KMS-11 (cell line): ENCODE measurements around the gene GKN2.

ENCODE experiments used
- H2AFZ ChIP-seq: fragments of 200-600 bp; sonication (generic); 2 replicates; pipeline ENCODE4 v1.6.1; 2016; ENCODE audit warnings: antibody characterized with exemption, mixed run types, low read depth
- H3K27ac ChIP-seq: fragments of 200-600 bp; sonication (generic); 2 replicates; pipeline ENCODE4 v1.6.1; 2016; ENCODE audit warnings: mild to moderate bottlenecking, mixed run types
- H3K27me3 ChIP-seq: fragments of 200-600 bp; sonication (generic); 2 replicates; pipeline ENCODE4 v1.6.1; 2017; ENCODE audit warnings: mild to moderate bottlenecking, low read depth, mixed run types, moderate library complexity; ENCODE audit not compliant: insufficient read depth
- H3K36me3 ChIP-seq: fragments of 200-600 bp; sonication (generic); 2 replicates; pipeline ENCODE4 v1.6.1; 2017; ENCODE audit warnings: mild to moderate bottlenecking, mixed run types; ENCODE audit not compliant: insufficient read depth
- H3K4me1 ChIP-seq: fragments of 200-600 bp; sonication (generic); 2 replicates; pipeline ENCODE4 v1.6.1; 2016; ENCODE audit warnings: mild to moderate bottlenecking, low read depth, mixed run types; ENCODE audit not compliant: poor library complexity, severe bottlenecking
- H3K4me2 ChIP-seq: fragments of 200-600 bp; sonication (generic); 2 replicates; pipeline ENCODE4 v1.7.0; 2016; ENCODE audit warnings: mild to moderate bottlenecking, mixed run types
- H3K4me3 ChIP-seq: fragments of 200-600 bp; sonication (generic); IDR thresholded peaks from 2 replicates; pipeline ENCODE4 v1.6.1; 2017; ENCODE audit warnings: low read depth, low read length, mixed read lengths; ENCODE audit not compliant: insufficient read depth
- H3K79me2 ChIP-seq: fragments of 200-600 bp; sonication (generic); 2 replicates; pipeline ENCODE4 v1.6.1; 2016; ENCODE audit warnings: low read depth, mixed run types; ENCODE audit not compliant: insufficient read depth
- H3K9ac ChIP-seq: fragments of 200-600 bp; sonication (generic); 2 replicates; pipeline ENCODE4 v1.6.1; 2016; ENCODE audit warnings: mild to moderate bottlenecking, mixed run types
- H4K20me1 ChIP-seq: fragments of 200-600 bp; sonication (generic); 2 replicates; pipeline ENCODE4 v1.6.1; 2016; ENCODE audit warnings: mild to moderate bottlenecking, mixed run types; ENCODE audit not compliant: insufficient read depth
- TF ChIP-seq, protein P1 (sequence below): fragments of 200-600 bp; sonication (generic); conservative IDR thresholded peaks from 2 replicates; pipeline ENCODE4 v1.6.1; 2017; ENCODE audit warnings: low read depth, mild to moderate bottlenecking, antibody characterized with exemption, low read length, moderate library complexity, mixed read lengths

The GKN2 gene

DNA sequence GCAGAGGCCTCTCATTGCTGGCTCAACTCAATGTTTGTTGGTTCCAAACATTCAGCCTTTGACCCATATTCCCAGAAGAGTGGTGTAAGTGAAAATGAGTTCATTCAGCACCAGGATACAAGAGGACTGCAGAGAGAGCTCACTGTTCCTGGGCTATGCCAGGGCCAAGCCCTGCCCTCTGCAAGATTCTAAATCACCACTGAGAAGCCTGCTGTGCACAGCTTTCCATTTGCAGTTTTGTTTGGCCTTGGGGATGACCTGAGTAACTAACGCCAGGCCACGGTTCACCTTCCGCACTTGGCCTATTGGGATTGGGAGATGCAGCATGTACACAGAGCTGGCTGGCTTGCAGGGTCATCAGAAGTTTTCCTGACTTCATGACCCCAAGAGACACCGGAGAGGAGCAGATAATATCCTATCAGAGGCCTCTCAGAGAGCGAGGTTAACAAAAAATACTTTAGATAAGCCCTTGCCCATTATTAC, 34.4 kb upstream of the GKN2 start:
- no peaks in the 10 kb centered on the region for H3K4me1 ChIP-seq
- no peaks in the 10 kb centered on the region for H4K20me1 ChIP-seq
- H3K79me2 ChIP-seq, result no peaks in the 10 kb centered on the region
- H2AFZ ChIP-seq, result no peak overlapping the region
- H3K4me3 ChIP-seq, result no peak overlapping the region
- H3K9ac ChIP-seq, result no peak overlapping the region
- no peaks in the 10 kb centered on the region for H3K27me3 ChIP-seq
- H3K36me3 ChIP-seq, result no peaks in the 10 kb centered on the region
- no peak overlapping the region for H3K4me2 ChIP-seq
- no peak overlapping the region for H3K27ac ChIP-seq
- TF ChIP-seq, protein P1, sequence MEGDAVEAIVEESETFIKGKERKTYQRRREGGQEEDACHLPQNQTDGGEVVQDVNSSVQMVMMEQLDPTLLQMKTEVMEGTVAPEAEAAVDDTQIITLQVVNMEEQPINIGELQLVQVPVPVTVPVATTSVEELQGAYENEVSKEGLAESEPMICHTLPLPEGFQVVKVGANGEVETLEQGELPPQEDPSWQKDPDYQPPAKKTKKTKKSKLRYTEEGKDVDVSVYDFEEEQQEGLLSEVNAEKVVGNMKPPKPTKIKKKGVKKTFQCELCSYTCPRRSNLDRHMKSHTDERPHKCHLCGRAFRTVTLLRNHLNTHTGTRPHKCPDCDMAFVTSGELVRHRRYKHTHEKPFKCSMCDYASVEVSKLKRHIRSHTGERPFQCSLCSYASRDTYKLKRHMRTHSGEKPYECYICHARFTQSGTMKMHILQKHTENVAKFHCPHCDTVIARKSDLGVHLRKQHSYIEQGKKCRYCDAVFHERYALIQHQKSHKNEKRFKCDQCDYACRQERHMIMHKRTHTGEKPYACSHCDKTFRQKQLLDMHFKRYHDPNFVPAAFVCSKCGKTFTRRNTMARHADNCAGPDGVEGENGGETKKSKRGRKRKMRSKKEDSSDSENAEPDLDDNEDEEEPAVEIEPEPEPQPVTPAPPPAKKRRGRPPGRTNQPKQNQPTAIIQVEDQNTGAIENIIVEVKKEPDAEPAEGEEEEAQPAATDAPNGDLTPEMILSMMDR, result no peak

GRCh38 chr2:68980956-68981355, 28.3 kb upstream of the GKN2 start:
- no peak overlapping the region for H3K4me2 ChIP-seq
- H3K4me3 ChIP-seq, result no peak overlapping the region
- H3K79me2 ChIP-seq, result no peaks in the 10 kb centered on the region
- H4K20me1 ChIP-seq, result no peaks in the 10 kb centered on the region
- no peak overlapping the region for H3K27ac ChIP-seq
- no peak overlapping the region for H2AFZ ChIP-seq
- H3K9ac ChIP-seq, result no peak overlapping the region
- H3K36me3 ChIP-seq, result no peaks in the 10 kb centered on the region
- H3K4me1 ChIP-seq, result peaks cover 15% of the 10 kb centered on the region
- TF ChIP-seq, protein P1, result no peak
- H3K27me3 ChIP-seq, result no peaks in the 10 kb centered on the region

- Histone ChIP-seq H2AFZ (no peak overlapping the region), H3K79me2 (no peaks in the 10 kb centered on the region), H3K9ac (no peak overlapping the region), H3K4me1 (peaks cover 15% of the 10 kb centered on the region), H3K27me3 (no peaks in the 10 kb centered on the region), H3K27ac (no peak overlapping the region), H3K4me2 (no peak overlapping the region), H3K4me3 (no peak overlapping the region), H3K36me3 (no peaks in the 10 kb centered on the region), H4K20me1 (no peaks in the 10 kb centered on the region)
- TF ChIP-seq, protein P1, result no peak
These were observed 25.4 kb upstream of the GKN2 start for GRCh38 chr2:68978098-68978497.

DNA sequence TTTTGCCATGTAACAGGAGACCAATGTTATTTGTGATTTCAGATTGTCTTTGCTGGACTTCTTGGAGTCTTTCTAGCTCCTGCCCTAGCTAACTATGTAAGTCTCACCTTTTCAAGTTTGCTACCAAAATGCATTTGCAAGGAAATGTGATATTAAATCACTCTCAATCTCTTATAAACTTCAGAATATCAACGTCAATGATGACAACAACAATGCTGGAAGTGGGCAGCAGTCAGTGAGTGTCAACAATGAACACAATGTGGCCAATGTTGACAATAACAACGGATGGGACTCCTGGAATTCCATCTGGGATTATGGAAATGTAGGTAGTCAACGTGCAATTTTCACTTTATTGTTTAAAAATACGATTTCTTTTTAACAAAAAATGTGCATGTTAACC, 24.8 kb upstream of the GKN2 start:
- Histone ChIP-seq H3K4me2 (no peak overlapping the region), H3K79me2 (no peaks in the 10 kb centered on the region)
- TF ChIP-seq, protein P1, result no peak

More for the DNA sequence above, 24.8 kb upstream of the GKN2 start:
- Histone ChIP-seq H3K4me1 (peaks cover 15% of the 10 kb centered on the region), H3K27me3 (no peaks in the 10 kb centered on the region), H4K20me1 (no peaks in the 10 kb centered on the region), H3K9ac (no peak overlapping the region), H3K36me3 (no peaks in the 10 kb centered on the region), H3K4me3 (no peak overlapping the region), H2AFZ (no peak overlapping the region), H3K27ac (no peak overlapping the region)
